ENCODE results near the gene CXCL13.
A peak's percentile ranks its signal among the peaks of the same experiment; 100 is the strongest.

The CXCL13 gene

DNA sequence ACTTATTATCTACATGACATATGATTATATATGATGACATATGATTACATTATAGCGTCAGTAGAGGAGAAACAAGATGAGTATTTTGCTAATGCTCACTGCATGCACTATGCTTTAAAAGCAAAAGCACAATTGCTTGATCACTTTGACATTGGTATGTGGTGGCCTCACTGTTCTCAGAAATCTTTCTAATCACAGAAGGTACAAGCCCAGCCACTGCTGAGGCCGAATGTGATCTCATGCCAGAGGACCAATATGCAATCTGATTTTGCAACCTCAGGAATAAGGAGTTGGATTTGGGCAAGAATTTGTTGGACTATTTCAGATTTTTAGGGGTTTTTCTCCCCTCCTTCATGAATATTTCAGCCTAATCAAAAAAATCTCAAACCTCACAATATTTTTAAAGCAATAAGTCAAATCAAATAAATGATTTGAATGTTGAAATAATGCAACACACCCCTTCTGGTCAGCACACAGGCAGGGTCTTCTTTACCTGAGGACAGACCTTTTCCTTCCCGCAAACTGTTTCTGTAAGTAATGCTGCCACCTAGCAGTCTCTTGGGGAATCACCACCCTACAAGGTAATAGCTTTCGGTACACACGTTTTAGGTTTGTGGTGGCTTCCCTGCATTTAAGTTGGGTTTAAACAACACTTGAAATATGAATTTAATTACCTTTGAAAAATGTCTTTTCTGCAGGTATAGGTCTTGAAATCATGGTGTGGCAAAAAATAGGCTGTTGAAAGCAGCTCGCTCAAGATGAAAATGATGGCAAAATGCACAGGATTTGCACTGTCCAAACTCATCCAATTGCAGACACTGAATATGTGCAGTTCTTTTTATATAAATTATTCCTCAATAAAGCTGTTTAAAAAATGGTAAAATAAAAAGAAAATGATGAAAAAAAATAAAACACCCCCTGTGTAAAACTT is 4.8 kb upstream of the CXCL13 start:
- H3K9me3 ChIP-seq (ENCODE audit: control insufficient read depth, insufficient read depth, low read depth, low read length) = no peaks in the 10 kb centered on the region
- no peak overlapping the region for H3K4me3 ChIP-seq (ENCODE audit: low read depth, low read length)
- POLR2A ChIA-PET = no interaction called here
- CTCF ChIA-PET = interaction anchor here (0.6 to 2.9 kb wide), 45 partner anchors 9 to 281 kb away, joined by 3 to 37 read pairs (median 4); no protein-coding TSS in a partner anchor
- H3K36me3 ChIP-seq (ENCODE audit: control insufficient read depth in 2 of 2, insufficient read depth in 1 of 2, low read length in 2 of 2) = no peaks in the 10 kb centered on the region
- TF ChIP-seq ZNF654 (tag by site-specific recombination; IDR thresholded peaks at IDR 0.05; ENCODE audit: low read depth) (peak; percentile 39), ZNF76 (tag by site-specific recombination; IDR thresholded peaks at IDR 0.05; ENCODE audit: borderline replicate concordance, low read depth) (no peak), ZNF785 (tag by site-specific recombination; IDR thresholded peaks at IDR 0.05) (no peak)
- H3K4me1 ChIP-seq (ENCODE audit: control insufficient read depth, insufficient read depth, low read length) = no peaks in the 10 kb centered on the region
- H3K27ac ChIP-seq (ENCODE audit: extremely low read depth, low read depth, low read length) = no peak overlapping the region

GRCh38 chr4:77601614-77602187 is 3.9 kb upstream of the CXCL13 start:
- TF ChIP-seq ZNF529 (tag by site-specific recombination; IDR thresholded peaks at IDR 0.05; ENCODE audit: insufficient replicate concordance) = no peak
- H3K9me3 ChIP-seq (ENCODE audit: control insufficient read depth, insufficient read depth, low read depth, low read length) = no peaks in the 10 kb centered on the region
- no peaks in the 10 kb centered on the region for H3K36me3 ChIP-seq (ENCODE audit: control insufficient read depth in 2 of 2, insufficient read depth in 1 of 2, low read length in 2 of 2)
- H3K27ac ChIP-seq (ENCODE audit: extremely low read depth, low read depth, low read length) = no peak overlapping the region
- ChIA-PET POLR2A (no interaction called here), CTCF (interaction anchor here (0.6 to 2.9 kb wide), 38 partner anchors 9 to 844 kb away, joined by 3 to 37 read pairs (median 4); no protein-coding TSS in a partner anchor)
- no peak overlapping the region for H3K4me3 ChIP-seq (ENCODE audit: low read depth, low read length)
- no peaks in the 10 kb centered on the region for H3K4me1 ChIP-seq (ENCODE audit: control insufficient read depth, insufficient read depth, low read length)

- POLR2A ChIA-PET = no interaction called here
- CTCF ChIA-PET = no interaction called here
- H3K9me3 ChIP-seq (ENCODE audit: control insufficient read depth, insufficient read depth, low read depth, low read length) = no peaks in the 10 kb centered on the region
- no peak overlapping the region for H3K4me3 ChIP-seq (ENCODE audit: low read depth, low read length)
- no peaks in the 10 kb centered on the region for H3K36me3 ChIP-seq (ENCODE audit: control insufficient read depth in 2 of 2, insufficient read depth in 1 of 2, low read length in 2 of 2)
- H3K4me1 ChIP-seq (ENCODE audit: control insufficient read depth, insufficient read depth, low read length) = no peaks in the 10 kb centered on the region
- TF ChIP-seq, protein P1, sequence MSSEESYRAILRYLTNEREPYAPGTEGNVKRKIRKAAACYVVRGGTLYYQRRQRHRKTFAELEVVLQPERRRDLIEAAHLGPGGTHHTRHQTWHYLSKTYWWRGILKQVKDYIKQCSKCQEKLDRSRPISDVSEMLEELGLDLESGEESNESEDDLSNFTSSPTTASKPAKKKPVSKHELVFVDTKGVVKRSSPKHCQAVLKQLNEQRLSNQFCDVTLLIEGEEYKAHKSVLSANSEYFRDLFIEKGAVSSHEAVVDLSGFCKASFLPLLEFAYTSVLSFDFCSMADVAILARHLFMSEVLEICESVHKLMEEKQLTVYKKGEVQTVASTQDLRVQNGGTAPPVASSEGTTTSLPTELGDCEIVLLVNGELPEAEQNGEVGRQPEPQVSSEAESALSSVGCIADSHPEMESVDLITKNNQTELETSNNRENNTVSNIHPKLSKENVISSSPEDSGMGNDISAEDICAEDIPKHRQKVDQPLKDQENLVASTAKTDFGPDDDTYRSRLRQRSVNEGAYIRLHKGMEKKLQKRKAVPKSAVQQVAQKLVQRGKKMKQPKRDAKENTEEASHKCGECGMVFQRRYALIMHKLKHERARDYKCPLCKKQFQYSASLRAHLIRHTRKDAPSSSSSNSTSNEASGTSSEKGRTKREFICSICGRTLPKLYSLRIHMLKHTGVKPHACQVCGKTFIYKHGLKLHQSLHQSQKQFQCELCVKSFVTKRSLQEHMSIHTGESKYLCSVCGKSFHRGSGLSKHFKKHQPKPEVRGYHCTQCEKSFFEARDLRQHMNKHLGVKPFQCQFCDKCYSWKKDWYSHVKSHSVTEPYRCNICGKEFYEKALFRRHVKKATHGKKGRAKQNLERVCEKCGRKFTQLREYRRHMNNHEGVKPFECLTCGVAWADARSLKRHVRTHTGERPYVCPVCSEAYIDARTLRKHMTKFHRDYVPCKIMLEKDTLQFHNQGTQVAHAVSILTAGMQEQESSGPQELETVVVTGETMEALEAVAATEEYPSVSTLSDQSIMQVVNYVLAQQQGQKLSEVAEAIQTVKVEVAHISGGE (tag by site-specific recombination; conservative IDR thresholded peaks at IDR 0.05; ENCODE audit: low read depth) = no peak
- TF ChIP-seq SETDB1 (IDR thresholded peaks at IDR 0.05; ENCODE audit: insufficient read length, low read length) (no peak), ZNF133 (tag by site-specific recombination; IDR thresholded peaks at IDR 0.05) (no peak), CTCF (tag by site-specific recombination; IDR thresholded peaks at IDR 0.05) (no peak), ZFP41 (tag by site-specific recombination; IDR thresholded peaks at IDR 0.05; ENCODE audit: borderline replicate concordance) (no peak), ZNF501 (tag by site-specific recombination; IDR thresholded peaks at IDR 0.05) (no peak)
- TF ChIP-seq, protein P2, sequence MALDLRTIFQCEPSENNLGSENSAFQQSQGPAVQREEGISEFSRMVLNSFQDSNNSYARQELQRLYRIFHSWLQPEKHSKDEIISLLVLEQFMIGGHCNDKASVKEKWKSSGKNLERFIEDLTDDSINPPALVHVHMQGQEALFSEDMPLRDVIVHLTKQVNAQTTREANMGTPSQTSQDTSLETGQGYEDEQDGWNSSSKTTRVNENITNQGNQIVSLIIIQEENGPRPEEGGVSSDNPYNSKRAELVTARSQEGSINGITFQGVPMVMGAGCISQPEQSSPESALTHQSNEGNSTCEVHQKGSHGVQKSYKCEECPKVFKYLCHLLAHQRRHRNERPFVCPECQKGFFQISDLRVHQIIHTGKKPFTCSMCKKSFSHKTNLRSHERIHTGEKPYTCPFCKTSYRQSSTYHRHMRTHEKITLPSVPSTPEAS (tag by site-specific recombination; IDR thresholded peaks at IDR 0.05) = no peak
- H3K27ac ChIP-seq (ENCODE audit: extremely low read depth, low read depth, low read length) = no peak overlapping the region
These were observed 7.6 kb downstream of the CXCL13 start for GRCh38 chr4:77613267-77613666.

Measured in HEK293 (cell line).